Activated T-cell treated with anti-CD3 and anti-CD28 coated beads for 1 hour (primary cell): Measurements from ENCODE around the gene LRRK1.

Experiments used
- DNase-seq: peaks from one replicate; pipeline ENCODE4 v3.0.0-alpha.2; 2020; ENCODE audit warnings: low read depth

Gene LRRK1

GRCh38 chr15:100890850-100891249 is 28.3 kb upstream of the LRRK1 start:
- DNase-seq: no peak

- no peak for DNase-seq
These were observed 27.7 kb upstream of the LRRK1 start for GRCh38 chr15:100891307-100892012.

- DNase-seq: no peak
These were observed 27.2 kb upstream of the LRRK1 start for GRCh38 chr15:100892013-100892355.

GRCh38 chr15:100893261-100893963 is 25.7 kb upstream of the LRRK1 start:
- DNase-seq: no peak

- no peak for DNase-seq
These were observed 25.2 kb upstream of the LRRK1 start for GRCh38 chr15:100893964-100894295.

- no peak for DNase-seq
These were observed 23.4 kb upstream of the LRRK1 start for GRCh38 chr15:100895721-100896120.

GRCh38 chr15:100897221-100898151 is 21.7 kb upstream of the LRRK1 start:
- no peak for DNase-seq

GRCh38 chr15:100898152-100898490 is 21.0 kb upstream of the LRRK1 start:
- DNase-seq: no peak

GRCh38 chr15:100898661-100899462 is 20.3 kb upstream of the LRRK1 start:
- DNase-seq: no peak

- DNase-seq: no peak
These were observed 19.6 kb upstream of the LRRK1 start for GRCh38 chr15:100899601-100900000.

GRCh38 chr15:100900136-100900794 is 18.9 kb upstream of the LRRK1 start:
- no peak for DNase-seq

- DNase-seq: no peak
These were observed 18.4 kb upstream of the LRRK1 start for GRCh38 chr15:100900795-100901169.

- DNase-seq: no peak
These were observed 17.9 kb upstream of the LRRK1 start for GRCh38 chr15:100901296-100901695.

- no peak for DNase-seq
These were observed 17.3 kb upstream of the LRRK1 start for GRCh38 chr15:100901702-100902435.

GRCh38 chr15:100902436-100903167 is 16.6 kb upstream of the LRRK1 start:
- DNase-seq: no peak

- DNase-seq: no peak
These were observed 16.0 kb upstream of the LRRK1 start for GRCh38 chr15:100903168-100903554.

GRCh38 chr15:100905850-100906249 is 13.3 kb upstream of the LRRK1 start:
- DNase-seq: no peak

GRCh38 chr15:100908466-100908865 is 10.7 kb upstream of the LRRK1 start:
- DNase-seq: no peak

- DNase-seq: no peak
These were observed 9.6 kb upstream of the LRRK1 start for GRCh38 chr15:100909565-100909964.
